Measurements from ENCODE around the gene TRNP1.

TRNP1 gene

DNA sequence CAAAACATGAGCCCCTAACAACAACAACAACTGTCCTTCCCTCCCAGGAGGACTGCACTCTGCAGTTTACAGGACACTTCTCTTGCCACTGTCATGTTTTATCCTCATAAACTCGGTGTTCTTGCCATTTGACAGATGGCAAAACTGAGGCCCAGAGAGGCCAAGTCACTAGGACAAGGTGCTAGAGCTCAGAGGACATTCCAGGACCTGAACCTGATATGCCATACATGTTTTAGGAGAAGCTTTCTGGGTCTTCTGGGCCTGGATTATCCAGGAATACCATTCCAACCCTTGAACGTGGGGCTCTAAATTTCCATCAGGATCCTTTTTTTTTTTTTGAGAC, 38.6 kb downstream of the TRNP1 start:
- Histone ChIP-seq H3K4me3 (ENCODE audit: low read depth, low read length) (peak overlapping the region; percentile 44), H3K4me1 (ENCODE audit: control insufficient read depth, insufficient read depth, low read length) (peaks cover 32% of the 10 kb centered on the region), H3K9ac (ENCODE audit: low read length) (peak overlapping the region; percentile 68), H3K27me3 (ENCODE audit: control insufficient read depth, insufficient read depth, low read length) (no peaks in the 10 kb centered on the region), H3K27ac (ENCODE audit: low read depth, low read length) (peak overlapping the region; percentile 72; the same call in 1 of the 2 replicates), H3K36me3 (ENCODE audit: control insufficient read depth, insufficient read depth, low read length) (no peaks in the 10 kb centered on the region), H3K9me3 (ENCODE audit: control insufficient read depth, insufficient read depth, low read depth, low read length) (no peaks in the 10 kb centered on the region)

DNA sequence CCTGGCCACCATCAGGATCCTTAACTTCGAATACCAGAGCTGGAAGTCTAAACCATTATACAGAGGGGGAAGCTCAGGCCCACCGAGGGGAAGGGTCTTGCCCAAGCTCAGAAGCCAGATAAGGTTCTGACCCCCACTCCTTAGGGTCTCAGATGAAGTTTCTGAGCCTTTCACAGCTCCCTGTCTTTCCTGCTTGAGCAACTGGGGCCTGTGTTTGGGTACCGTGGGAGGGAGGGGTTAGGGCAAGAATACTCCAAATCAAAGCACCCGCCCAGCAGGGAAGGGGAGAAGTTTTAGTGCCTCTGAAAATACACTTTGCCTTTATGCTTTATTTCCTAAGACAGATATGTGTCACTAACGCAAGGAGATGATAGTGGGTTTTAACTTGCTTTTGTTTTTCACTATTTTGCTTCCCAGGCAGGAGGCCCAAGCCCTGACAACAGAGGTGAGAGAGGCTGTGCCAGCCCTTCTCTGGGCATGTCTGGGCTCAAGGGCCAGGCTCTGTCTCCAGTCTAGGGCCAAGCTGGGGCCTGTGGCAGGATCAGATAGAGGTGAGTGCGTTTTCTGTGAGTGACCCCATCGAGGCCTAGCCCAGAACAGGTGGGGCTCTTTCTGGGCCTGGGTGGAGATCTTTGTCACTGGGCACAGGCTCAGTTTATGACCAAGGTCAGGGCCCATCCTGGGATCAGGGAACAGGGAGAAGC, 39.7 kb downstream of the TRNP1 start:
- peaks cover 27% of the 10 kb centered on the region for H3K4me1 ChIP-seq (ENCODE audit: control insufficient read depth, insufficient read depth, low read length)
- H3K36me3 ChIP-seq (ENCODE audit: control insufficient read depth, insufficient read depth, low read length): no peaks in the 10 kb centered on the region
- H3K9ac ChIP-seq (ENCODE audit: low read length): no peak overlapping the region
- no peak overlapping the region for H3K27ac ChIP-seq (ENCODE audit: low read depth, low read length)
- no peaks in the 10 kb centered on the region for H3K27me3 ChIP-seq (ENCODE audit: control insufficient read depth, insufficient read depth, low read length)
- H3K4me3 ChIP-seq (ENCODE audit: low read depth, low read length): no peak overlapping the region
- H3K9me3 ChIP-seq (ENCODE audit: control insufficient read depth, insufficient read depth, low read depth, low read length): no peaks in the 10 kb centered on the region

- no peaks in the 10 kb centered on the region for H3K36me3 ChIP-seq (ENCODE audit: control insufficient read depth, insufficient read depth, low read length)
- no peak overlapping the region for H3K4me3 ChIP-seq (ENCODE audit: low read depth, low read length)
- H3K27ac ChIP-seq (ENCODE audit: low read depth, low read length): no peak overlapping the region
- no peak overlapping the region for H3K9ac ChIP-seq (ENCODE audit: low read length)
- no peaks in the 10 kb centered on the region for H3K27me3 ChIP-seq (ENCODE audit: control insufficient read depth, insufficient read depth, low read length)
- H3K4me1 ChIP-seq (ENCODE audit: control insufficient read depth, insufficient read depth, low read length): peaks cover 37% of the 10 kb centered on the region
- H3K9me3 ChIP-seq (ENCODE audit: control insufficient read depth, insufficient read depth, low read depth, low read length): no peaks in the 10 kb centered on the region
Observed at GRCh38 chr1:27035344-27035743, 41.9 kb downstream of the TRNP1 start.

- Histone ChIP-seq H3K9ac (ENCODE audit: low read length) (no peak overlapping the region), H3K27ac (ENCODE audit: low read depth, low read length) (no peak overlapping the region), H3K9me3 (ENCODE audit: control insufficient read depth, insufficient read depth, low read depth, low read length) (no peaks in the 10 kb centered on the region), H3K27me3 (ENCODE audit: control insufficient read depth, insufficient read depth, low read length) (no peaks in the 10 kb centered on the region), H3K36me3 (ENCODE audit: control insufficient read depth, insufficient read depth, low read length) (no peaks in the 10 kb centered on the region), H3K4me3 (ENCODE audit: low read depth, low read length) (no peak overlapping the region), H3K4me1 (ENCODE audit: control insufficient read depth, insufficient read depth, low read length) (peaks cover 33% of the 10 kb centered on the region)
Observed at GRCh38 chr1:27036718-27037117, 43.2 kb downstream of the TRNP1 start.

DNA sequence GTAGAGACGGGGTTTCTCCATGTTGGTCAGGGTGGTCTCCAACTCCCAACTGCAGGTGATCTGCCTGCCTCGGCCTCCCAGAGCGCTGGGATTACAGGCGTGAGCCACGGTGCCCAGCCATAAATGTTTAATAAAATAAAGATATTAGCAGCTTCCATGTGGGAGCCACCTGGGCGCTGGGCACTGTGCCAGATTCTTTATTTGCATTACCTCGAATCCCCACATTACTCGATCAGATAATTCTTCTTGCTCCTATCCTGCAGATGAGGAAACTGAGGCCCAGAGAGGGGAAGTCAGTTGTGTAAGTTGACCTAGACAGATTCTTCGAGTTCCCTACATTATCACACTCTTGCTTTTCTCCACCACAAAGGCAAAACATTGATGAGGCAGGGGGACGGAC, 44.0 kb downstream of the TRNP1 start:
- no peaks in the 10 kb centered on the region for H3K9me3 ChIP-seq (ENCODE audit: control insufficient read depth, insufficient read depth, low read depth, low read length)
- no peak overlapping the region for H3K4me3 ChIP-seq (ENCODE audit: low read depth, low read length)
- H3K27ac ChIP-seq (ENCODE audit: low read depth, low read length): no peak overlapping the region
- no peaks in the 10 kb centered on the region for H3K36me3 ChIP-seq (ENCODE audit: control insufficient read depth, insufficient read depth, low read length)
- H3K27me3 ChIP-seq (ENCODE audit: control insufficient read depth, insufficient read depth, low read length): no peaks in the 10 kb centered on the region
- H3K9ac ChIP-seq (ENCODE audit: low read length): no peak overlapping the region
- peaks cover 29% of the 10 kb centered on the region for H3K4me1 ChIP-seq (ENCODE audit: control insufficient read depth, insufficient read depth, low read length)

DNA sequence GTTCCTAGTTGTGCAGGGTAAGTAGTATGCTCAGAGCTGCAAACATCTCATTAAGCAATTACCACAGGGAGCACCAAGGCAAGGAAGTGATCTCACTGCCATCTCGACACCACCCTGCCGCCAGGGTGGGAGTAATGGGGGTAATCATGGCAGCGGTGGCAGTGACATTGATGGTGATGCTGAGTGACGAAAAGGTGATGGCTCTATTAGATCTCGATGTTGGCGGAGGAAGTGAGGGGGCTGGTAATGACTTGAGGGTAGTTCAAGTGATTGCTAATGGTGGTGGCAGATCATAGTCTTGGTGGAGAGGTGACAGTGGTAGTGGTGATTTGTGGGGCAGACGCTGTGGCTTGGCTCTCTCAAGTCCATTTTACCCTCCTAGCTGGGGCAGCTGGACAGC, 44.5 kb downstream of the TRNP1 start:
- no peaks in the 10 kb centered on the region for H3K9me3 ChIP-seq (ENCODE audit: control insufficient read depth, insufficient read depth, low read depth, low read length)
- peaks cover 27% of the 10 kb centered on the region for H3K4me1 ChIP-seq (ENCODE audit: control insufficient read depth, insufficient read depth, low read length)
- no peak overlapping the region for H3K9ac ChIP-seq (ENCODE audit: low read length)
- no peaks in the 10 kb centered on the region for H3K36me3 ChIP-seq (ENCODE audit: control insufficient read depth, insufficient read depth, low read length)
- H3K4me3 ChIP-seq (ENCODE audit: low read depth, low read length): no peak overlapping the region
- H3K27ac ChIP-seq (ENCODE audit: low read depth, low read length): no peak overlapping the region
- H3K27me3 ChIP-seq (ENCODE audit: control insufficient read depth, insufficient read depth, low read length): no peaks in the 10 kb centered on the region

GRCh38 chr1:27042670-27043069, 49.2 kb downstream of the TRNP1 start:
- H3K9me3 ChIP-seq (ENCODE audit: control insufficient read depth, insufficient read depth, low read depth, low read length): no peaks in the 10 kb centered on the region
- H3K4me3 ChIP-seq (ENCODE audit: low read depth, low read length): no peak overlapping the region
- H3K27ac ChIP-seq (ENCODE audit: low read depth, low read length): no peak overlapping the region
- H3K4me1 ChIP-seq (ENCODE audit: control insufficient read depth, insufficient read depth, low read length): peaks cover 33% of the 10 kb centered on the region
- no peaks in the 10 kb centered on the region for H3K27me3 ChIP-seq (ENCODE audit: control insufficient read depth, insufficient read depth, low read length)
- H3K9ac ChIP-seq (ENCODE audit: low read length): no peak overlapping the region
- H3K36me3 ChIP-seq (ENCODE audit: control insufficient read depth, insufficient read depth, low read length): no peaks in the 10 kb centered on the region

GRCh38 chr1:27044613-27045151, 51.2 kb downstream of the TRNP1 start:
- no peaks in the 10 kb centered on the region for H3K9me3 ChIP-seq (ENCODE audit: control insufficient read depth, insufficient read depth, low read depth, low read length)
- H3K27me3 ChIP-seq (ENCODE audit: control insufficient read depth, insufficient read depth, low read length): no peaks in the 10 kb centered on the region
- H3K36me3 ChIP-seq (ENCODE audit: control insufficient read depth, insufficient read depth, low read length): no peaks in the 10 kb centered on the region
- H3K9ac ChIP-seq (ENCODE audit: low read length): no peak overlapping the region
- H3K27ac ChIP-seq (ENCODE audit: low read depth, low read length): no peak overlapping the region
- H3K4me3 ChIP-seq (ENCODE audit: low read depth, low read length): peak overlapping the region; percentile 20
- peaks cover 29% of the 10 kb centered on the region for H3K4me1 ChIP-seq (ENCODE audit: control insufficient read depth, insufficient read depth, low read length)

DNA sequence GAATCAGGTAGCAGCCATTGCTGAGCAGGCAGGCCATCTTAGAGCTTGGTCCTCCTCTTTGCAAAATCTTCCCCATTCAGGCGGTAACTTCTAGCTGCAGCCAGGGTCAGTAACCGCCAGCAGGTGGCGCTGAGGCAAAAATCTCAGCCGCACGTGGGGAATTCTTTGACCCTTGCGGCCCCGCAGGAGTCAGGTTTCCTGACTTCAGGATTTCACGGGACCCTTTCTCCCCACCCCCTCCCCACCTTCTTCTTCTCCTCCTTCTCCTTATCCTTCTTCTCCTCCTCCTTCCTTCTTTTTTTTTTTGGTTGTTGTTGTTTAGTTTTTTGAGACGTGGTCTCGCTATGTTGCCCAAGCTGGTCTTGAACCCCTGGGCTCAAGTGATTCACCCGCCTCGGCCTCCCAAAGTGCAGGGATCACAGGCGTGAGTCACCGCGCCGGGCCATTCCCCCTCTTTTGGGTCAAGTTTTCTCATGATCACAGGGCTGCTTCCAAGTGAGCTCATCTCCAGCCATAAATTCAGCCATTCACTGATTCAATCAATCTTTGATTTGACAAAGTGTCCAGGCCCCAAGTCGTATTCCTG, 52.6 kb downstream of the TRNP1 start:
- Histone ChIP-seq H3K9ac (ENCODE audit: low read length) (no peak overlapping the region), H3K4me3 (ENCODE audit: low read depth, low read length) (no peak overlapping the region), H3K36me3 (ENCODE audit: control insufficient read depth, insufficient read depth, low read length) (no peaks in the 10 kb centered on the region), H3K27me3 (ENCODE audit: control insufficient read depth, insufficient read depth, low read length) (no peaks in the 10 kb centered on the region), H3K4me1 (ENCODE audit: control insufficient read depth, insufficient read depth, low read length) (peaks cover 23% of the 10 kb centered on the region), H3K27ac (ENCODE audit: low read depth, low read length) (no peak overlapping the region), H3K9me3 (ENCODE audit: control insufficient read depth, insufficient read depth, low read depth, low read length) (no peaks in the 10 kb centered on the region)

GRCh38 chr1:27047914-27048313, 54.4 kb downstream of the TRNP1 start:
- H3K9me3 ChIP-seq (ENCODE audit: control insufficient read depth, insufficient read depth, low read depth, low read length): no peaks in the 10 kb centered on the region
- no peak overlapping the region for H3K4me3 ChIP-seq (ENCODE audit: low read depth, low read length)
- no peak overlapping the region for H3K27ac ChIP-seq (ENCODE audit: low read depth, low read length)
- H3K4me1 ChIP-seq (ENCODE audit: control insufficient read depth, insufficient read depth, low read length): peaks cover 23% of the 10 kb centered on the region
- H3K27me3 ChIP-seq (ENCODE audit: control insufficient read depth, insufficient read depth, low read length): no peaks in the 10 kb centered on the region
- no peak overlapping the region for H3K9ac ChIP-seq (ENCODE audit: low read length)
- H3K36me3 ChIP-seq (ENCODE audit: control insufficient read depth, insufficient read depth, low read length): no peaks in the 10 kb centered on the region

DNA sequence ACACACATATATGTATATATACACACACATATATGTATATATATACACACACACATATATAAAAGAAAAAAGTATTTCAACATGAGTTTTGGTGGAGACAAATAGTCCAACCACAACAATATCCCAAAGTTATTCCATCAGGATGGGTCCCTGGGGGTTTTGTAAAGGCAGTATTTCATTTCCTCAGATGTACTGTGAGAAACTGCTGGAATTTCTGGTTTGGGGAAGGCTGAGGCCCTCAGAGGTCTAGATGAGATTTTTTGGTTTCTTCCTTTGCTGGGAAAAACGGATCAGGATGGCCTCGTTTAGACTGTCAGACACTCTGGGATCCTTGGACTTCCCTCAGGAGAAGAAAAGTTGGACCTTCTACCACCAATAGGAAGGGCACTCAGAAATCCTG, 55.6 kb downstream of the TRNP1 start:
- Histone ChIP-seq H3K4me3 (ENCODE audit: low read depth, low read length) (no peak overlapping the region), H3K9ac (ENCODE audit: low read length) (peak overlapping the region; percentile 17), H3K27ac (ENCODE audit: low read depth, low read length) (no peak overlapping the region)

More for the DNA sequence above, 55.6 kb downstream of the TRNP1 start:
- Histone ChIP-seq H3K36me3 (ENCODE audit: control insufficient read depth, insufficient read depth, low read length) (no peaks in the 10 kb centered on the region), H3K27me3 (ENCODE audit: control insufficient read depth, insufficient read depth, low read length) (no peaks in the 10 kb centered on the region), H3K4me1 (ENCODE audit: control insufficient read depth, insufficient read depth, low read length) (peaks cover 23% of the 10 kb centered on the region), H3K9me3 (ENCODE audit: control insufficient read depth, insufficient read depth, low read depth, low read length) (no peaks in the 10 kb centered on the region)
